Parathyroid adenoma (tissue), 2 donors: ENCODE data around the gene KAZN.

Source experiments
- H2AFZ ChIP-seq: fragments of 300-600 bp; sonication (generic); one replicate; pipeline ENCODE4 v1.7.0; 2017; ENCODE audit warnings: antibody characterized with exemption, mild to moderate bottlenecking
- H3K27ac ChIP-seq: fragments of 300-600 bp; sonication (generic); one replicate; pipeline ENCODE4 v1.7.0; 2017
- H3K27me3 ChIP-seq: fragments of 300-600 bp; sonication (generic); one replicate; pipeline ENCODE4 v1.7.0; 2017; ENCODE audit warnings: low read length; ENCODE audit not compliant: control insufficient read depth, insufficient read depth
- H3K36me3 ChIP-seq: fragments of 300-600 bp; sonication (generic); one replicate; pipeline ENCODE4 v1.7.0; 2017; ENCODE audit warnings: low read length; ENCODE audit not compliant: control insufficient read depth, insufficient read depth
- H3K4me1 ChIP-seq: fragments of 300-600 bp; sonication (generic); one replicate; pipeline ENCODE4 v1.7.0; 2017; ENCODE audit warnings: control low read depth
- H3K4me2 ChIP-seq: fragments of 300-600 bp; sonication (generic); one replicate; pipeline ENCODE4 v1.7.0; 2017; ENCODE audit warnings: low read length
- H3K4me3 ChIP-seq: fragments of 300-600 bp; sonication (generic); one replicate; pipeline ENCODE4 v1.7.0; 2017; ENCODE audit warnings: low read depth, low read length
- H3K79me2 ChIP-seq: fragments of 300-600 bp; sonication (generic); one replicate; pipeline ENCODE4 v1.7.0; 2017; ENCODE audit warnings: control low read depth
- H3K9ac ChIP-seq: fragments of 300-600 bp; sonication (generic); one replicate; pipeline ENCODE4 v1.7.0; 2017; ENCODE audit warnings: mild to moderate bottlenecking
- H3K9me3 ChIP-seq: fragments of 300-600 bp; sonication (generic); one replicate; pipeline ENCODE4 v1.7.0; 2017; ENCODE audit warnings: low read length; ENCODE audit not compliant: control insufficient read depth
- CTCF ChIP-seq: fragments of 300-600 bp; sonication (generic); IDR thresholded peaks from one replicate; pipeline ENCODE4 v1.7.0; 2017; ENCODE audit warnings: antibody characterized with exemption, mild to moderate bottlenecking
- donor health status: primary hyperparathyroidism.

KAZN gene

GRCh38 chr1:14781811-14782210 lies 183.3 kb downstream of the KAZN start:
- Histone ChIP-seq H3K4me1 (no peaks in the 10 kb centered on the region), H3K4me3 (no peak overlapping the region), H2AFZ (no peak overlapping the region), H3K27me3 (no peaks in the 10 kb centered on the region), H3K27ac (no peak overlapping the region), H3K9me3 (no peaks in the 10 kb centered on the region), H3K36me3 (no peaks in the 10 kb centered on the region), H3K4me2 (no peak overlapping the region), H3K79me2 (no peaks in the 10 kb centered on the region), H3K9ac (no peak overlapping the region)
- TF ChIP-seq CTCF = no peak

GRCh38 chr1:14782741-14783591 lies 184.5 kb downstream of the KAZN start:
- Histone ChIP-seq H3K79me2 (no peaks in the 10 kb centered on the region), H3K27me3 (no peaks in the 10 kb centered on the region), H2AFZ (no peak overlapping the region), H3K4me2 (no peak overlapping the region), H3K4me3 (no peak overlapping the region), H3K36me3 (no peaks in the 10 kb centered on the region), H3K4me1 (no peaks in the 10 kb centered on the region), H3K9me3 (no peaks in the 10 kb centered on the region), H3K27ac (no peak overlapping the region), H3K9ac (no peak overlapping the region)
- TF ChIP-seq CTCF = no peak

- H3K4me2 ChIP-seq = no peak overlapping the region
- H3K36me3 ChIP-seq = no peaks in the 10 kb centered on the region
- H3K9me3 ChIP-seq = no peaks in the 10 kb centered on the region
- no peaks in the 10 kb centered on the region for H3K79me2 ChIP-seq
- H3K4me3 ChIP-seq = no peak overlapping the region
- TF ChIP-seq CTCF = no peak
- no peaks in the 10 kb centered on the region for H3K4me1 ChIP-seq
- H3K27me3 ChIP-seq = no peaks in the 10 kb centered on the region
- H3K27ac ChIP-seq = no peak overlapping the region
- no peak overlapping the region for H3K9ac ChIP-seq
- H2AFZ ChIP-seq = no peak overlapping the region
Observed at GRCh38 chr1:14783592-14783886, 185.1 kb downstream of the KAZN start.

- Histone ChIP-seq H2AFZ (no peak overlapping the region), H3K9ac (no peak overlapping the region), H3K79me2 (no peaks in the 10 kb centered on the region), H3K4me3 (no peak overlapping the region), H3K4me2 (no peak overlapping the region), H3K27ac (no peak overlapping the region), H3K27me3 (no peaks in the 10 kb centered on the region), H3K9me3 (no peaks in the 10 kb centered on the region), H3K36me3 (no peaks in the 10 kb centered on the region), H3K4me1 (no peaks in the 10 kb centered on the region)
- TF ChIP-seq CTCF = no peak
Observed at GRCh38 chr1:14784790-14785773, 186.6 kb downstream of the KAZN start.
